NCI-H345 treated with DMSO at 0.1 percent for 48 hours (cell line): Measurements from ENCODE around the gene ST3GAL6.
"Not testable (repeated sequence)": the region's sequence is repeated elsewhere in the genome, so short reads cannot be mapped to it uniquely, and the experiment has no call there.

Experiments used
- DNase-seq: peaks from one replicate; lab custom pipeline; 2025; ENCODE audit not compliant: unreplicated experiment; lab: John Stamatoyannopoulos, UW

The ST3GAL6 gene

GRCh38 chr3:98799479-98799878 lies 36.3 kb downstream of the ST3GAL6 start:
- no peak for DNase-seq

- DNase-seq: no peak
These were observed 37.3 kb downstream of the ST3GAL6 start for GRCh38 chr3:98800401-98800800.

- no peak for DNase-seq
These were observed 38.1 kb downstream of the ST3GAL6 start for GRCh38 chr3:98801043-98801747.

- no peak for DNase-seq
These were observed 42.4 kb downstream of the ST3GAL6 start for GRCh38 chr3:98805571-98805970.

- DNase-seq: no peak
These were observed 43.4 kb downstream of the ST3GAL6 start for GRCh38 chr3:98806521-98806920.

GRCh38 chr3:98807011-98807410 lies 43.9 kb downstream of the ST3GAL6 start:
- no peak for DNase-seq

GRCh38 chr3:98807561-98807960 lies 44.4 kb downstream of the ST3GAL6 start:
- DNase-seq: no peak

GRCh38 chr3:98808071-98808470 lies 44.9 kb downstream of the ST3GAL6 start:
- DNase-seq: no peak

- no peak for DNase-seq
These were observed 46.4 kb downstream of the ST3GAL6 start for GRCh38 chr3:98809557-98809956.

- no peak for DNase-seq
These were observed 47.9 kb downstream of the ST3GAL6 start for GRCh38 chr3:98811048-98811447.

GRCh38 chr3:98812851-98813374 lies 49.8 kb downstream of the ST3GAL6 start:
- DNase-seq: peak; percentile 3

- DNase-seq: no peak
These were observed 51.8 kb downstream of the ST3GAL6 start for GRCh38 chr3:98814817-98815420.

GRCh38 chr3:98817547-98818041 lies 54.5 kb downstream of the ST3GAL6 start:
- DNase-seq: peak; percentile 14

GRCh38 chr3:98821063-98821462 lies 57.9 kb downstream of the ST3GAL6 start:
- no peak for DNase-seq

GRCh38 chr3:98823791-98824190 lies 60.7 kb downstream of the ST3GAL6 start:
- DNase-seq: no peak

GRCh38 chr3:98824256-98824655 lies 61.1 kb downstream of the ST3GAL6 start:
- DNase-seq: no peak

- DNase-seq: no peak
These were observed 63.0 kb downstream of the ST3GAL6 start for GRCh38 chr3:98826126-98826525.

GRCh38 chr3:98827221-98827920 lies 64.2 kb downstream of the ST3GAL6 start:
- no peak for DNase-seq

- no peak for DNase-seq
These were observed 66.2 kb downstream of the ST3GAL6 start for GRCh38 chr3:98829246-98829832.

GRCh38 chr3:98831060-98831459 lies 67.9 kb downstream of the ST3GAL6 start:
- not testable (repeated sequence) for DNase-seq

- no peak for DNase-seq
These were observed 76.7 kb downstream of the ST3GAL6 start for GRCh38 chr3:98839846-98840245.
